ENCODE data around the gene SREBF2. TPM values are rescaled to one million over a fixed set of nuclear protein-coding genes. Genes with fewer than 3 reads are reported as not detected.

Gene SREBF2
- total and polyA plus RNA-seq, 2 of the 8 experiments (the other 6 are each of a cell fraction or from before 2014, with no cell fraction given): 125 to 144 TPM

- TF ChIP-seq ASH2L (IDR thresholded peaks at IDR 0.05; ENCODE audit: low read length): no peak
These were observed at the start of gene SREBF2 (continued) for GRCh38 chr22:41832553-41833368.

Data from H1 (cell line).